OCI-LY3 (cell line): ENCODE data around the gene PDCL3.

Experiments
- H2AFZ ChIP-seq: fragments of 200-600, 300-600 bp; shearing (Covaris generic); 2 replicates; pipeline ENCODE4 v1.6.0; 2014; ENCODE audit warnings: antibody characterized with exemption, low read depth, low read length
- H3K27ac ChIP-seq: fragments of 200-600, 300-600 bp; sonication (generic); 2 replicates; pipeline ENCODE4 v1.5.1; 2014; ENCODE audit warnings: mild to moderate bottlenecking, low read length, moderate library complexity, mixed read lengths
- H3K27me3 ChIP-seq: fragments of 200-600, 300-600 bp; sonication (generic); 2 replicates; pipeline ENCODE4 v1.6.1; 2014; ENCODE audit warnings: low read depth, low read length, mixed read lengths
- H3K36me3 ChIP-seq: fragments of 200-600, 300-600 bp; sonication (generic); replicated peaks from 2 replicates; pipeline ENCODE3; 2014; ENCODE audit warnings: low read depth, low read length, mixed read lengths
- H3K4me1 ChIP-seq: fragments of 300-600, 200-600 bp; sonication (generic); 2 replicates; pipeline ENCODE4 v1.6.1; 2014; ENCODE audit warnings: low read length, mixed read lengths
- H3K4me2 ChIP-seq: fragments of 200-600, 300-600 bp; sonication (generic); 2 replicates; pipeline ENCODE4 v1.6.1; 2014; ENCODE audit warnings: low read length, mixed read lengths
- H3K4me3 ChIP-seq: fragments of 300-600, 200-600 bp; sonication (generic); 2 replicates; pipeline ENCODE4 v1.5.1; 2014; ENCODE audit warnings: antibody characterized with exemption, mild to moderate bottlenecking, low read length, moderate library complexity
- H3K79me2 ChIP-seq: fragments of 300-600, 200-600 bp; shearing (Covaris generic); 2 replicates; pipeline ENCODE4 v1.6.1; 2014; ENCODE audit warnings: mild to moderate bottlenecking, low read length, mixed read lengths
- H3K9ac ChIP-seq: fragments of 300-600, 200-600 bp; shearing (Covaris generic); 2 replicates; pipeline ENCODE4 v1.6.0; 2014; ENCODE audit warnings: mild to moderate bottlenecking, low read length, moderate library complexity
- H3K9me3 ChIP-seq: fragments of 200-600, 300-600 bp; shearing (Covaris generic); 2 replicates; pipeline ENCODE4 v1.6.1; 2014; ENCODE audit warnings: low read length, mixed read lengths; ENCODE audit not compliant: insufficient read depth
- H4K20me1 ChIP-seq: fragments of 200-600, 300-600 bp; sonication (generic); 2 replicates; pipeline ENCODE4 v1.6.1; 2016; ENCODE audit warnings: low read length, mixed read lengths; ENCODE audit not compliant: insufficient read depth
- EZH2phosphoT487 ChIP-seq: fragments of 200-600 bp; shearing (Covaris generic); IDR thresholded peaks from 2 replicates; pipeline ENCODE4 v1.6.1; 2018; ENCODE audit warnings: antibody characterized with exemption, mixed run types, low read depth
- TF ChIP-seq, protein P1 (sequence below): fragments of 200-600, 300-600 bp; sonication (generic); IDR thresholded peaks from 2 replicates; pipeline ENCODE4 v1.5.1; 2014; ENCODE audit warnings: antibody characterized with exemption, low read length, low read depth

Gene PDCL3

DNA sequence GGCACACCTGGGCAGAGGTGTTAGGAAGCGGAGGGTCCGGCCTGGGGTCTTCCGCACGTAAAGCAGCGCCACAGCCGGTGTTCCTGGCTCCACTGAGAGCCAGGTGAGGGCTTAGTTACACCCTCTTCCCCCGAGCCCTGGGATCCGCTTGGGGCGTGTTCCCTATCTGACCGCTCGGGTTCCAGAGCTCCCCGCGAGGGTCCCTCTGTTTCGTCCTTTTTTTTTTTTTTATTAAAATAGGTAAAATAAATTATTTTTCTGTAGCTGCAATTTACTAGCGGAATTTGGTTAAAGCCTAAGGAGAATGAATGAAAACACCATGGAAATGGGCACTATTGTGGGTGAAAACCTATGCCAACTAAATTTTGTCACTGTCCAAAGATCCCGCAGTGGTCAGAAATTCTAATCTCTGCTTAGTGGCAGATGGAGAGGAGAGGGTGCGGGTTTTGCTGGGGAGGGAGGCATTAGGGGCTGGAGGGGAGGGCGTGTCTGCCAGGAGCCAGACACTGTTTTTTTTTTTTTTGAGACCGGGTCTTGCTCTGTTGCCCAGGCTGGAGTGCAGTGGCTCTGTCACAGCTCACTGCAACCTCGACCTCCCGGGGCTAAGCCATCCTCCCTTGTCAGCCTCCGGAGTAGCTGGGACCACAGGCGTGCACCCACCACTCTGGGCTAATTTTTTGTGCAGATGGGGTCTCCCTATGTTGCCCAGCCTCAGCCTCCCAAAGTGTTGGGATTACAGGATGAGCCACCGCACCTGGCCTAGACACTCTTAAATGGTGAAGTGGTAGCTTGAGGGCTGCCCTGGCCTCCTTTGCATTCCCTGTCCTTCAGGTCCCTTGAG is 834 bp downstream of the PDCL3 start:
- peaks cover 17% of the 10 kb centered on the region for H3K79me2 ChIP-seq
- H3K4me1 ChIP-seq = peaks cover 21% of the 10 kb centered on the region
- no peaks in the 10 kb centered on the region for H3K9me3 ChIP-seq
- H2AFZ ChIP-seq = peak overlapping the region; percentile 70; the same call in 1 of the 2 replicates
- peak overlapping the region; percentile 88 for H3K27ac ChIP-seq
- peaks cover 2% of the 10 kb centered on the region for H3K36me3 ChIP-seq
- peak overlapping the region; percentile 76 for H3K4me2 ChIP-seq
- H3K4me3 ChIP-seq = peak overlapping the region; percentile 91
- peak overlapping the region; percentile 77 for H3K9ac ChIP-seq
- H3K27me3 ChIP-seq = no peaks in the 10 kb centered on the region
- no peaks in the 10 kb centered on the region for H4K20me1 ChIP-seq
- no peak for TF ChIP-seq EZH2phosphoT487
- TF ChIP-seq, protein P1, sequence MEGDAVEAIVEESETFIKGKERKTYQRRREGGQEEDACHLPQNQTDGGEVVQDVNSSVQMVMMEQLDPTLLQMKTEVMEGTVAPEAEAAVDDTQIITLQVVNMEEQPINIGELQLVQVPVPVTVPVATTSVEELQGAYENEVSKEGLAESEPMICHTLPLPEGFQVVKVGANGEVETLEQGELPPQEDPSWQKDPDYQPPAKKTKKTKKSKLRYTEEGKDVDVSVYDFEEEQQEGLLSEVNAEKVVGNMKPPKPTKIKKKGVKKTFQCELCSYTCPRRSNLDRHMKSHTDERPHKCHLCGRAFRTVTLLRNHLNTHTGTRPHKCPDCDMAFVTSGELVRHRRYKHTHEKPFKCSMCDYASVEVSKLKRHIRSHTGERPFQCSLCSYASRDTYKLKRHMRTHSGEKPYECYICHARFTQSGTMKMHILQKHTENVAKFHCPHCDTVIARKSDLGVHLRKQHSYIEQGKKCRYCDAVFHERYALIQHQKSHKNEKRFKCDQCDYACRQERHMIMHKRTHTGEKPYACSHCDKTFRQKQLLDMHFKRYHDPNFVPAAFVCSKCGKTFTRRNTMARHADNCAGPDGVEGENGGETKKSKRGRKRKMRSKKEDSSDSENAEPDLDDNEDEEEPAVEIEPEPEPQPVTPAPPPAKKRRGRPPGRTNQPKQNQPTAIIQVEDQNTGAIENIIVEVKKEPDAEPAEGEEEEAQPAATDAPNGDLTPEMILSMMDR = no peak

DNA sequence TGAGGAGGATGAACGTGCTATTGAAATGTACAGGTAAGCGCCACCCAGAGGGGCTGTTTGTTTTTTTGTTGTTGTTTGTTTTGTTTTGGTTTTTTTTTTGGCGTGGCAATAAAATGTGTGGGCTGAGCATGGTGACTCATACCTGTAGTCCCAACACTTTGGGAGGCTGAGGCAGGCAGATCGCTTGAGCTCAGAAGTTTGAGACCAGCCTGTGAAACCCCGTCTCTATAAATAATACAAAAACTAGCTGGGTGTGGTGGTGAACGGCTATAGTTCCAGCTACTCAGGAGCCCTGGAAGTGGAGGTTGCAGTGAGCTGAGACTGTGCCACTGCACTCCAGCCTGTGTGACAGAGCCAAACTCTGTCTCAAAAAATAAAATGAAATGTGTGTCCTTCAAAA is 6.2 kb downstream of the PDCL3 start:
- no peaks in the 10 kb centered on the region for H3K9me3 ChIP-seq
- no peak overlapping the region for H3K4me2 ChIP-seq
- H3K4me3 ChIP-seq = no peak overlapping the region
- no peak overlapping the region for H3K27ac ChIP-seq
- no peaks in the 10 kb centered on the region for H4K20me1 ChIP-seq
- peaks cover 9% of the 10 kb centered on the region for H3K79me2 ChIP-seq
- no peak overlapping the region for H2AFZ ChIP-seq
- peaks cover under 1% of the 10 kb centered on the region; the same call in 1 of the 2 replicates for H3K4me1 ChIP-seq
- H3K36me3 ChIP-seq = peaks cover 5% of the 10 kb centered on the region
- no peaks in the 10 kb centered on the region for H3K27me3 ChIP-seq
- H3K9ac ChIP-seq = no peak overlapping the region
- no peak for TF ChIP-seq EZH2phosphoT487
- TF ChIP-seq, protein P1 = no peak

DNA sequence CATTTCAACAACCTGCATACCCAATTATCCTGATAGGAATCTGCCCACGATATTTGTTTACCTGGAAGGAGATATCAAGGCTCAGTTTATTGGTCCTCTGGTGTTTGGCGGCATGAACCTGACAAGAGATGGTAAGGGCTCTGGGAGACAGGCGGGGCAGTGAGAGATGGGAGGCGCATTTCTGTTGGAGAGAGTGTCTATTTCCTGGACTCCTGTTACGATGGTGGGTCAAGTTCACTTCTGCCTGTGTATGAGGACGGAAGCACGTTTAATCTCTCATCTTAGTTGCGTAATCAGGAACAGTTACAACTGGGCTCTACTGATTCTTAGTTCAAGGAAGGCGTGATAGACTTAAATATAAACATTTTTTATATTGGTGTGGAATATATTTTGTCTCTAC is 8.9 kb downstream of the PDCL3 start:
- Histone ChIP-seq H3K27me3 (no peaks in the 10 kb centered on the region), H3K4me2 (no peak overlapping the region), H3K9ac (no peak overlapping the region), H3K27ac (no peak overlapping the region), H2AFZ (no peak overlapping the region), H3K4me1 (no peaks in the 10 kb centered on the region), H3K4me3 (no peak overlapping the region), H3K36me3 (peaks cover 3% of the 10 kb centered on the region), H3K9me3 (no peaks in the 10 kb centered on the region), H3K79me2 (no peaks in the 10 kb centered on the region), H4K20me1 (no peaks in the 10 kb centered on the region)
- TF ChIP-seq EZH2phosphoT487 = no peak
- TF ChIP-seq, protein P1 = no peak

DNA sequence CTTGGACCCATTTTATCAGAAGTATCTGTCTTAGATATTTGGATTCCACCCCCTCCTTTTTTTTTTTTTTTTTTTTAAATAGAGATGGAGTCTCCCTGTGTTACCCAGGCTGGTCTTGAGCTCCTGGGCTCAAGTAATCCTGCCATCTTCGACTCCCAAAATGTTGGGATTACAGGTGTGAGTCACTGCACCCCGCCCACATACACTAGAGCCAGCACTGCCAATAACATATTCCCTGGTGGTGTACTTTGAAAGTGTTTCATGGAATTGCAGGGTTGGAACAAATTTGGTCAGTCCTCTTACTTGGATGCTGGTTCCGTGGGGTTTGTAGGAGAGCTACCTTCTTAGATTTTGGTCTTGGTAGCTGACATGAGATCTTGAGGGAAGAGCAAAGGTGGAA is 15.0 kb downstream of the PDCL3 start:
- no peak overlapping the region for H2AFZ ChIP-seq
- H4K20me1 ChIP-seq = no peaks in the 10 kb centered on the region
- H3K4me1 ChIP-seq = peaks cover 10% of the 10 kb centered on the region; the same call in 1 of the 2 replicates
- H3K27ac ChIP-seq = no peak overlapping the region
- H3K4me2 ChIP-seq = no peak overlapping the region
- H3K36me3 ChIP-seq = no peaks in the 10 kb centered on the region
- no peaks in the 10 kb centered on the region for H3K9me3 ChIP-seq
- H3K4me3 ChIP-seq = no peak overlapping the region
- TF ChIP-seq, protein P1 = no peak
- no peak for TF ChIP-seq EZH2phosphoT487
- H3K79me2 ChIP-seq = no peaks in the 10 kb centered on the region
- no peaks in the 10 kb centered on the region for H3K27me3 ChIP-seq
- no peak overlapping the region for H3K9ac ChIP-seq
